Mucosa of stomach (tissue), 1 donor: ENCODE results near the gene SYNE1.

Experiments used
- H3K27me3 ChIP-seq: one replicate; pipeline ENCODE4 v1.7.0; 2013; ENCODE audit warnings: mild to moderate bottlenecking, low read length; ENCODE audit not compliant: control insufficient read depth, insufficient read depth
- H3K36me3 ChIP-seq: one replicate; pipeline ENCODE4 v1.7.0; 2013; ENCODE audit warnings: low read length; ENCODE audit not compliant: control insufficient read depth, insufficient read depth
- H3K4me1 ChIP-seq: one replicate; pipeline ENCODE4 v1.7.0; 2013; ENCODE audit warnings: mild to moderate bottlenecking, low read length; ENCODE audit not compliant: control insufficient read depth, insufficient read depth
- H3K4me3 ChIP-seq: one replicate; pipeline ENCODE4 v1.7.0; 2013; ENCODE audit warnings: low read length
- H3K9ac ChIP-seq: one replicate; pipeline ENCODE4 v1.7.0; 2013; ENCODE audit warnings: mild to moderate bottlenecking, low read length, moderate library complexity
- H3K9me3 ChIP-seq: one replicate; pipeline ENCODE4 v1.7.0; 2013; ENCODE audit warnings: mild to moderate bottlenecking, low read length, moderate library complexity; ENCODE audit not compliant: control insufficient read depth
- donor health status: Pancreatic carcinoma.

The SYNE1 gene

GRCh38 chr6:152112491-152113261 is 524.5 kb downstream of the SYNE1 start:
- Histone ChIP-seq H3K9ac (no peak overlapping the region), H3K27me3 (no peaks in the 10 kb centered on the region), H3K4me1 (no peaks in the 10 kb centered on the region), H3K9me3 (no peaks in the 10 kb centered on the region), H3K4me3 (no peak overlapping the region), H3K36me3 (no peaks in the 10 kb centered on the region)

GRCh38 chr6:152110886-152111820 is 526.0 kb downstream of the SYNE1 start:
- Histone ChIP-seq H3K36me3 (no peaks in the 10 kb centered on the region), H3K9ac (no peak overlapping the region), H3K4me3 (no peak overlapping the region), H3K4me1 (no peaks in the 10 kb centered on the region), H3K27me3 (no peaks in the 10 kb centered on the region), H3K9me3 (no peaks in the 10 kb centered on the region)

- no peaks in the 10 kb centered on the region for H3K36me3 ChIP-seq
- no peak overlapping the region for H3K4me3 ChIP-seq
- H3K9me3 ChIP-seq, result no peaks in the 10 kb centered on the region
- no peaks in the 10 kb centered on the region for H3K27me3 ChIP-seq
- no peak overlapping the region for H3K9ac ChIP-seq
- H3K4me1 ChIP-seq, result no peaks in the 10 kb centered on the region
These were observed 529.2 kb downstream of the SYNE1 start for GRCh38 chr6:152107973-152108372.

- no peaks in the 10 kb centered on the region for H3K36me3 ChIP-seq
- no peaks in the 10 kb centered on the region for H3K27me3 ChIP-seq
- no peaks in the 10 kb centered on the region for H3K9me3 ChIP-seq
- no peaks in the 10 kb centered on the region for H3K4me1 ChIP-seq
- H3K9ac ChIP-seq, result no peak overlapping the region
- H3K4me3 ChIP-seq, result no peak overlapping the region
These were observed 537.0 kb downstream of the SYNE1 start for GRCh38 chr6:152100183-152100618.

- no peak overlapping the region for H3K4me3 ChIP-seq
- H3K9ac ChIP-seq, result no peak overlapping the region
- no peaks in the 10 kb centered on the region for H3K27me3 ChIP-seq
- no peaks in the 10 kb centered on the region for H3K36me3 ChIP-seq
- H3K4me1 ChIP-seq, result peaks cover 4% of the 10 kb centered on the region
- no peaks in the 10 kb centered on the region for H3K9me3 ChIP-seq
These were observed 537.5 kb downstream of the SYNE1 start for GRCh38 chr6:152099446-152100182.

- Histone ChIP-seq H3K4me1 (peaks cover 4% of the 10 kb centered on the region), H3K9me3 (no peaks in the 10 kb centered on the region), H3K36me3 (no peaks in the 10 kb centered on the region), H3K4me3 (no peak overlapping the region), H3K27me3 (no peaks in the 10 kb centered on the region), H3K9ac (no peak overlapping the region)
These were observed 538.5 kb downstream of the SYNE1 start for GRCh38 chr6:152098683-152099082.

- no peak overlapping the region for H3K4me3 ChIP-seq
- peaks cover 4% of the 10 kb centered on the region for H3K4me1 ChIP-seq
- H3K36me3 ChIP-seq, result no peaks in the 10 kb centered on the region
- H3K9me3 ChIP-seq, result no peaks in the 10 kb centered on the region
- no peaks in the 10 kb centered on the region for H3K27me3 ChIP-seq
- H3K9ac ChIP-seq, result no peak overlapping the region
These were observed 540.2 kb downstream of the SYNE1 start for GRCh38 chr6:152096863-152097496.

GRCh38 chr6:152094992-152095592 is 542.1 kb downstream of the SYNE1 start:
- H3K27me3 ChIP-seq, result no peaks in the 10 kb centered on the region
- no peaks in the 10 kb centered on the region for H3K9me3 ChIP-seq
- H3K4me3 ChIP-seq, result no peak overlapping the region
- no peak overlapping the region for H3K9ac ChIP-seq
- no peaks in the 10 kb centered on the region for H3K36me3 ChIP-seq
- peaks cover 4% of the 10 kb centered on the region for H3K4me1 ChIP-seq

GRCh38 chr6:152094276-152094675 is 542.9 kb downstream of the SYNE1 start:
- peaks cover 4% of the 10 kb centered on the region for H3K4me1 ChIP-seq

DNA sequence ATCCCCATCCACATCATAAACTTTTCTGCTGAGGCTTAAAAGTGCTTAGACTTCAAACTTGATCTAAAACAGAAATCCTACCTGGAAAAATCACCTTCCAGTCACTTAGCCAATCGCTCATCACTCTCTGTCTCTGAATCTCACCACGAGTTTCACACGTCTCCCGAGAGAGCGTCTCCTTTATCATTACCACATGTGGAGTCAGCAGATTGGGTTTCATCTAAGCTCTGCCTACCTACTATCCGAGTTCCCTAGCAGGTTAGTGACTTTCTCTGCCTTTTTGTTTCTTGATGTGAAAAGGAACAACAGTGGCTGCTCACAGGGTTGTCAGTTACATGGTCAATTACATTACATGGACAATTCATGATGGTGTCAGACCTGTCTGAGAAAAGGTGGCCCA is 543.5 kb downstream of the SYNE1 start:
- Histone ChIP-seq H3K4me3 (no peak overlapping the region), H3K4me1 (peaks cover 4% of the 10 kb centered on the region), H3K9ac (no peak overlapping the region), H3K36me3 (no peaks in the 10 kb centered on the region), H3K27me3 (no peaks in the 10 kb centered on the region), H3K9me3 (no peaks in the 10 kb centered on the region)

More at GRCh38 chr6:152094276-152094675, 542.9 kb downstream of the SYNE1 start:
- H3K27me3 ChIP-seq, result no peaks in the 10 kb centered on the region
- H3K9ac ChIP-seq, result no peak overlapping the region
- H3K36me3 ChIP-seq, result no peaks in the 10 kb centered on the region
- no peaks in the 10 kb centered on the region for H3K9me3 ChIP-seq
- no peak overlapping the region for H3K4me3 ChIP-seq

DNA sequence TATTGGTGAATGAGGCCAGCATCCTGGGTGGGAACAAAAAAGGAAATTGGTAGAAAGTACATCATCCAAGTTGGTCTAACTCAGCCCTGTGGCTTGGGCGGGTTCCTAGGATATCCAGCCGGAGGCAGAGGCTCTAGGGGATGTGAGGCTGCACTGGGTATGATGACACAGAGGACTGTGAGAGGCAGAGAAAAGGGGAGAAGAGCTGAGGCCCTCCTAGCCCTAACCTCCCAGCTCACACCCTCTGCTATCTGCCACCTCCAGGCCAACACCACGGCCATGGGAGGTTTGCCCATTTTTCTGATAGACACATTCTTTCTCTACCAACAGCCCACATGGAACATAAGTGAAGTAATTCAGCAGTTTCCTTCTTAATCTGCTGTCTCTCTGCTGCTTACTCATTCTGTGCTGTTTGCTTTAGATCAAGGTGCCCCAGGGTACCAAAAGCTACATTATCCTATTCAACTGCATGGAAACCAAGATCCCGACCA is 545.3 kb downstream of the SYNE1 start:
- no peaks in the 10 kb centered on the region for H3K27me3 ChIP-seq
- no peaks in the 10 kb centered on the region for H3K36me3 ChIP-seq
- H3K9me3 ChIP-seq, result no peaks in the 10 kb centered on the region
- H3K4me3 ChIP-seq, result no peak overlapping the region
- no peak overlapping the region for H3K9ac ChIP-seq
- peaks cover 4% of the 10 kb centered on the region for H3K4me1 ChIP-seq
